COR-L47 (cell line): ENCODE measurements around the gene CD34.
"Not testable (repeated sequence)": the region's sequence is repeated elsewhere in the genome, so short reads cannot be mapped to it uniquely, and the experiment has no call there.

Experiments
- DNase-seq: peaks from one replicate; lab custom pipeline; 2025; lab: John Stamatoyannopoulos, UW

Gene CD34, protein sequence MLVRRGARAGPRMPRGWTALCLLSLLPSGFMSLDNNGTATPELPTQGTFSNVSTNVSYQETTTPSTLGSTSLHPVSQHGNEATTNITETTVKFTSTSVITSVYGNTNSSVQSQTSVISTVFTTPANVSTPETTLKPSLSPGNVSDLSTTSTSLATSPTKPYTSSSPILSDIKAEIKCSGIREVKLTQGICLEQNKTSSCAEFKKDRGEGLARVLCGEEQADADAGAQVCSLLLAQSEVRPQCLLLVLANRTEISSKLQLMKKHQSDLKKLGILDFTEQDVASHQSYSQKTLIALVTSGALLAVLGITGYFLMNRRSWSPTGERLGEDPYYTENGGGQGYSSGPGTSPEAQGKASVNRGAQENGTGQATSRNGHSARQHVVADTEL

GRCh38 chr1:207910591-207911354 is at the start of gene CD34:
CD34 (minus strand) TSS chr1:207911125; CDS start chr1:207911080, 45 bp downstream.
- DNase-seq, result peak; percentile 28

DNA sequence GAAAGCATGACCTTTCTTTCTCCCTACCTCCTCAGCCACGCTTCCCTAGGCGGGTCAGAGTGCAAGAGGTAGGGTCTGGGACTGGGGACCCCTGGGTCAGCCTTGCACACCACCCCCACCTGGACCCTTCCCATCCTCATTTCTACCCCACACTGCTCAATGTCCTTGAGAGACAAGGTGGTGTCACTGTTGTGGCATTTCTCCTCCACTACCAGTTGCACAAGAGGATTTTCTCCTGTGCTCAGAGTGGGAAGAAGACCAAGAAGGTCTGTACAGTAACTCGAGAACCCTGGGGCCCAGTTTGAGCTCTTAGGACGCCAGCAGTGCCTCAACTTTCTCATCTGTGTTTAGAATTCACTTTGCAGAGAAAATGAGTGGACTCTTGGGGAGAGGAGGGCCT is 49.4 kb upstream of the CD34 start:
- no peak for DNase-seq

- no peak for DNase-seq
Observed at GRCh38 chr1:207959910-207960309, 49.0 kb upstream of the CD34 start.

- DNase-seq, result no peak
Observed at GRCh38 chr1:207959141-207959825, 48.4 kb upstream of the CD34 start.

DNA sequence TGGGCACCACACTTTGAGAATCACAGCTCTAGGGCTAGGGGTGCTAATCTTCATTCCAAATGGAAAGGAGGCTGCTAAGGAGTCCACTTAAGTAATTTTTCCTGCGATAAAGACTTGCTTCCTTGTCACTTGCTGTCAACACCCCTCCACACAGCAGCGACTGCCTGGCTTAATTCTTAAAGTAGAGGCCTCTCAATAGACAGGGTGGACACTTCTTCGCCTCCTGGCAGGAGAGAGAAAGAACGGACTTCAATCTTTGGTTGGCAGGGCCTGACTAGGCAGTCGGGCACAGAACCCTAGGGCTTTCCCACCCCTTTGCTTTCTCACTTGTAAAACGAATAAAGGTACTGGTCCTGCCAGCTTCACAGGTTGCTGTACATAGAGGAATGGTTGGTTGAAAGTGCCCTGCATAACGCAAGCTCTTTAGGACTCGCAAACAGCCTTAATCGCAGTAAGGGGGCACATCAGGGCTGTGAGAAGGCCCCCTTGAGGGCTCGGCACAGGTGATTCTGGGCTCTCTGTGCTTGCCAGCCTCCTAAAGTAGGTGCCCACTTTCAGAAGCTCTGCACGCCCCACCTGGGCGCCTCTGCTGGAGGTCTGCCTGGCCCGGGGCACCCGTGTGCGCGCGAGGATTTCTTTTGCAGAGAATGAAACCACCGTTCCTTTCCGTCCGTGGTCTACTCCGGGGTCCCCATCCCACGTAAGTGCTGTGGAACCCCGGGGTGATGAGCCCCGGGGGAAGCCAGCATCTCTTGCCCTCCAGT is 47.6 kb upstream of the CD34 start:
- DNase-seq, result no peak

DNA sequence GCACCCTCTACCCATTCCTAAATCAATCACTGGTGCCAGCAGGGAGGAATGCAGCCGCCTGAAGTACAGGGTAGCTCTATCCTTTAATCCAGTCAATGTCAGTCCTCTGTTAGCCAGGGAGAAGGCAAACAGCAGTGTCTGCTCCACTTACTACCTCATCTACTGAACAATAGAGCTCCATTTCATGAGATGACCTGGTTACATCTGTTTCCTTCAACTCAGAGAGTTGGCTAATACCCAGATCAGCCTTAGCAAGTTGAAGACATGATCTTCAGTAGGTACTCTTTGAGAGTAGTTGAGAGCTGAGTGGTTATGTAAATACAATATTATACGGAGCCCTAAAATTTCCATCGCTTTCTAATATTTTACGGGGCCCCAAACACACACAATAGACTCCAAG is 46.1 kb upstream of the CD34 start:
- no peak for DNase-seq

DNA sequence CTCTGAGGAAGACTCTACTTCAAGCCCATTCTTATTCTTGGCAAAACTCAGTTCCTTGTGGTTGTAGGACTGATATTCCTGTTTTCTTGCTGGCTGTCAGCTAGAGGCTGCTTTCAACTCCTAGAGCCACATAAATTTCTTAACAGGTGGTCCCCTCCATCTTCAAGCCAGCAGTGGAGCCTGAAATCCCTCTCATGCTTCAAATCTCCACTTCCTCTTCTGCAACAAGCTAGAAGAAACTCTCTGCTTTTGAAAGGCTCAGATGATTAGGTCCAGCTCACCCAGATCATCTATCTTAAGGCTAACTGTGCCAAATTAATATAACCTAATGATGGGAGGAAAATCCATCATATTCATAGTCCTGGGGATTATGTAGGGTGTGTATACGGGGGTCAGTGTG is 43.2 kb upstream of the CD34 start:
- DNase-seq, result no peak

DNA sequence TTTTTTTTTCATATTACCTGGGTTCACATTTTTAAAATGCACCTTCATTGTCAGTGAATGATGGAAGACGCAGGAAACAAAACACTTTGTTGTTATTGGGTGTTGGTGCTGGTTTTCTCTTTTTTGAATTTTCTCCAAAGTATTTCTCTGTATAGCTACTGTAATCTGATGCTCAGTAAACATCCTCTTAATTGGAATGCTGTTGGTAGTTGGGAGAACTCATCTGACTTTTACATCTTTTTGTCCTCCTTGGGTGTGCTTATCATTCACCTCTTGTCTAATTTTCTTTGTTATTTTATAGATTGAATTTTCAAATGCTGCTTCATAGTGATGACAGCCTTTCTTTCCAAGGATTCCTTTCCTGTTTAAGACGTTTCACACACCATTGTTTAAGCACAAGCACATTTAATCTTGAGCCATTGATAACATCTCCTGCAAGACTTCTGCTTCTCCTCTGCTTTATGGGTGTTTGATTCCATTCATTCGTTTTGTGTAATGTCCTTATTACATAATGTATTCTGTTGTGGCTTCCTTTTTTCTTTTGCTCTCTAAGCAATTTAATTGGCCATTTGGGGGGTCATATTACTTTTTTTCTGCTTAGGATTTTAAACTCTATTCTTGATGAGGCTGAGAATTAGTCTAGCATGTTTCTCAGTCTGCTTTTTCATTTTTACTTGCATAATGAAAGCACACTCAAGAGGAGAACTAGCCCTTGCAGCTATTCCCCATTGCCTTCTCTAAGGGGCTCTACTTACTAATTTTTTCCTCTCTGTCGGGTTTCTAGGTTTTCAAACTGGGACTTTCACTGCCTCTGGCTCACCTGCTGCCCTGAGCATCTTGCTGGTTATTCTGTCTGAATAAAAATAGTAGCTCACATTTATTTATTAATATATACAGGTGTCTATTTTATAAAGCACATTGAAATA is 42.0 kb upstream of the CD34 start:
- DNase-seq, result no peak

DNA sequence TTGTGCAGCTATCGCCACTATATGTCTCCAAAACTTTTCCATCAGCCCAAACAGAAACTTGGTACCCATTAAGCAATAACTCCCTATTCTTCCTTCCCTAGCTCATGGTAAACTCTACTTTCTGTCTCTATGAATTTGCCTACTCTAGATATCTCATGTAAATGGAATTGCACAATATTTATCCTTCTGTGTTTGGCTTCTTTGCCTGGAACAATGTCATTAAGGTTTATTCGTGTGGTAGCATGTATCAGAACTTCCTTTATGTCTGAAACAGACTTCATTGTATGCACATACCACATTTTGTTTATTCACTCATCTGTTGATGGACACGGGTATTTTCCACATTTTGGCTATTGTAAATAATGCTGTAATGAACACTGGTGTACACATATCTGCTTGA is 40.7 kb upstream of the CD34 start:
- DNase-seq, result no peak

- DNase-seq, result no peak
Observed at GRCh38 chr1:207950750-207951149, 39.8 kb upstream of the CD34 start.

DNA sequence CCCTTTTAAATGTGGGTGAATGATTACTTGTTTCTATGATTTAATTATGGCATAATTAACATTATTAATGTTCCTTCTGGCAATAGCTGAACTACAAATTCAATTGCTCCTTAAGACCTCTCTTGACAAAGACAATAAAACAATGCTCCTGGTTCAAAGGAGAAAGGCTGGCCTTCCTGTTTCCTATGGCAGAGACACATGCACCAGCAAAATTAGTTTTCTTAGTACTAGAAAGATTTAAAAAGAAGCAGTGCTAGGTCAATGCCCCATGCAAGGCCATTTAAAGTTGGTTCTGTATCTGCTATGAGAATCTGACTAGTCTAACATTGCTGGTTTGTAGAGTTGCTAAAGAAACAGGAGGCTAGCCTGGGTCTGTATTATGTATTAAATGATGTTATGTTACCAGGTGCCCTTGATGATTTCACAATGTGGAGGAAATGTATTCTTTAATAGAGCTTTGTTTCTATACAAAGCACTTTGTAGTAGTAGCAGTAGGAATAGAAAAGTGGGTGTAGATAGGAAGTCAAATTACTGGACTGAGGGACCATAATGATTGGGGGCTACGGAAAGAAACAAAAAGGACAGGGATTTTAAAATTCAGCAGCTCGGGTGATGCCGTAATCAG is 38.8 kb upstream of the CD34 start:
- no peak for DNase-seq

- no peak for DNase-seq
Observed at GRCh38 chr1:207948536-207949250, 37.8 kb upstream of the CD34 start.

GRCh38 chr1:207946756-207947155 is 35.8 kb upstream of the CD34 start:
- DNase-seq, result no peak

DNA sequence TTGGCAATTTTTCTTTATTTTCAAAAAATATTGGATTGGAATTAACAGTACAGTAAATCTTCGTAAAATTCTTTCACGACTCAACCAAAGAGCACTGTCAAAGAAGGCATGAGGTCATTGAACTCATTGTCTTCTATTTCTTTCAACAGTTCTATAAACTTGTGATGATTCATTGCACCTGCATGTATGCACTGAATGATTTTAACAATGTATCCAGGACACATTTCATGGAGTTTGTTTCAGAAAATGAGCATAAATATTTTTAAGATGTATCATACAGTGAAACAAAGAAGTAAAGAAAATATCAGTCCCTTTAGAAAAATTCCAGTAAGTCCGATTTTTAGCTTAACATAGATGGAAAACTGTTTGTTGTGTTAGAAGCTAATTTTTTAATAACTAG is 33.6 kb upstream of the CD34 start:
- no peak for DNase-seq

- DNase-seq, result not testable (repeated sequence)
Observed at GRCh38 chr1:207942337-207942741, 31.4 kb upstream of the CD34 start.

GRCh38 chr1:207941665-207942064 is 30.7 kb upstream of the CD34 start:
- DNase-seq, result no peak

- DNase-seq, result no peak
Observed at GRCh38 chr1:207938016-207938415, 27.1 kb upstream of the CD34 start.

- DNase-seq, result no peak
Observed at GRCh38 chr1:207937204-207937603, 26.3 kb upstream of the CD34 start.

DNA sequence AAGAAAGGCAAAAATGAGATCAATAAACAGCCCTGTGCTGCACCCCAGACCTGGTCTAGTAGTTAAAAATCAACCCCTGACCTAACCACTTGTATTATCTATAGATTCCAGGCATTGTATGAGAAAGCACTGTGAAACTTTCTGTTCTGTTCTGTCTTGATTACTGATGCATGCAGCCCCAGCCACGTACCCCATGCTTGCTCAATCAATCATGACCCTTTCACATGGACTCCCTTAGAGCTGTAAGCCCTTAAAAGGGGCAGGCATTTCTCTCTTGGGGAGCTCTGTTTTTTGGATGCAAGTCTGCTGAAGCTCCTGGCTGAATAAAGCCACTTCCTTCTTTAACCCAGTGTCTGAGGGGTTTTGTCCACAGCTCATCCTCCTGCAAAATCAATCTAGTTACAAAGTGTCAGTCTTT is 24.2 kb upstream of the CD34 start:
- DNase-seq, result no peak
